HL-60 (cell line): ENCODE measurements around the gene SH3BP5L.
A peak's percentile ranks its signal among the peaks of the same experiment; 100 is the strongest.

ENCODE experiments used
- DNase-seq, 2 experiments: peaks; one replicate each; pipeline ENCODE4 v3.0.0-alpha.2; 2010 to 2020; ENCODE audit warnings: low read depth in 1 of 2, low spot score in 1 of 2
- H3K27ac ChIP-seq: fragments of 250-450 bp; sonication (Bioruptor Pico); replicated peaks from 2 replicates; pipeline ENCODE4 v1.5.1; 2020; ENCODE audit warnings: mild to moderate bottlenecking, moderate library complexity
- H3K27me3 ChIP-seq: fragments of 250-450 bp; sonication (Bioruptor Pico); 2 replicates; pipeline ENCODE4 v1.5.1; 2021; ENCODE audit warnings: mild to moderate bottlenecking, moderate library complexity; ENCODE audit not compliant: insufficient read depth, poor library complexity, severe bottlenecking
- H3K4me3 ChIP-seq: replicated peaks from 2 replicates; pipeline ENCODE4 v1.5.1; 2011; ENCODE audit warnings: mild to moderate bottlenecking, control low read depth, low read length; ENCODE audit not compliant: insufficient read depth
- GABPA ChIP-seq: IDR thresholded peaks from 2 replicates; pipeline ENCODE4 v1.6.1; 2012; ENCODE audit warnings: low read depth
- POLR2AphosphoS5 ChIP-seq: IDR thresholded peaks from 2 replicates; pipeline ENCODE4 v1.6.1; 2012; ENCODE audit warnings: low read depth
- SPI1 ChIP-seq: IDR thresholded peaks from 2 replicates; pipeline ENCODE4 v1.6.1; 2012; ENCODE audit warnings: low read depth, mild to moderate bottlenecking, borderline replicate concordance
- TF ChIP-seq, protein P1 (sequence below): IDR thresholded peaks from 2 replicates; pipeline ENCODE4 v1.6.1; 2012; ENCODE audit warnings: low read depth; ENCODE audit not compliant: insufficient replicate concordance
- TF ChIP-seq, protein P2 (sequence below): IDR thresholded peaks from one replicate; pipeline ENCODE4 v1.5.1; 2011; ENCODE audit warnings: low read length, control low read depth, inconsistent platforms; ENCODE audit not compliant: insufficient read depth

SH3BP5L gene

DNA sequence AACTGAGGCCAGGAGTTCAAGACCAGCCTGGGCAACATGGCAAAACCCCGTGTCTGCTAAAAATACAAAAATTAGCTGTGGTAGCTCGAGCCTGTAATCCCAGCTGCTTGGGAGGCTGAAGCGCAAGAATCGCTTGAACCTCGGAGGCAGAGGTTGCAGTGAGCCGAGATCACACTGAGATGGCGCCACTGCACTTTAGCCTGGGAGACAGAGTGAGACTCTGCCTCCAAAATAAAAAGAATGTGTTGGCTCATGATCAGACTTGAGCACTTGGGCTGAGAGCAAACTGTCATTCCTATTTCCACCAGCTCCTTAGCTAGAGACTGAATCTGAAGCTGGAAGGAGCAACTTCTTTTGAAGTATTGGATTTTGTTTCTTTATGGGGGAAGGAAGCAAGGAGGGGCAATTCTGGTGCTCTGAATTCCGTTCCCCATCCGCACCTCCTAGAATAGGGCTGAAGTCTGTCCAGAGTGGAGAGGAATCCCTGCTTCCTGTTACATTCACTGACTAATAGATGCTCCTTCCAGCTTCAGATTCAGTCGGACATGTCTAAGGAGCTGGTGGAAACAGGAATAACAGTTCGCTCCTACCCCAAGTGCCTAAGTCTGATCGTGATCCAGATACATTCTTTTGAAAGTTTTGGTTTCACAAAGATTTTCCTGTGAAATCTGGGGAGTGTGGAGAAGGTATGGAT, 16.1 kb upstream of the SH3BP5L start:
- no peak overlapping the region for H3K4me3 ChIP-seq

DNA sequence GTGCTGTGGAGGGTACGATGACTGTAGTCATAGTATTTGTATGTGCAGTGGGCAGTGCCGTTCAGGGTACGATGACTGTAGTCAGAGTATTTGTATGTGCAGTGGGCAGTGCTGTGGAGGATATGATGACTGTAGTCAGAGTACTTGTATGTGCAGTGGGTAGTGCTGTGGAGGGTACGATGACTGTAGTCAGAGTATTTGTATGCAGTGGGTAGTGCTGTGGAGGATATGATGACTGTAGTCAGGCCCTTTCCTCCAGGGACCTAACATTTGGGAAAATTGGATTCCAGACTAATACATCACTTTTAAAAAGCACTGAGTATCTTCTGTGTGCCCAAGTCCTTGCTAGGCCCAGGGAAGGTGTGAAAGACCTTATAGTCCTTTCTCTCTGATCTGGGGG, 15.2 kb upstream of the SH3BP5L start:
- H3K27ac ChIP-seq: no peak overlapping the region
- TF ChIP-seq, protein P1, sequence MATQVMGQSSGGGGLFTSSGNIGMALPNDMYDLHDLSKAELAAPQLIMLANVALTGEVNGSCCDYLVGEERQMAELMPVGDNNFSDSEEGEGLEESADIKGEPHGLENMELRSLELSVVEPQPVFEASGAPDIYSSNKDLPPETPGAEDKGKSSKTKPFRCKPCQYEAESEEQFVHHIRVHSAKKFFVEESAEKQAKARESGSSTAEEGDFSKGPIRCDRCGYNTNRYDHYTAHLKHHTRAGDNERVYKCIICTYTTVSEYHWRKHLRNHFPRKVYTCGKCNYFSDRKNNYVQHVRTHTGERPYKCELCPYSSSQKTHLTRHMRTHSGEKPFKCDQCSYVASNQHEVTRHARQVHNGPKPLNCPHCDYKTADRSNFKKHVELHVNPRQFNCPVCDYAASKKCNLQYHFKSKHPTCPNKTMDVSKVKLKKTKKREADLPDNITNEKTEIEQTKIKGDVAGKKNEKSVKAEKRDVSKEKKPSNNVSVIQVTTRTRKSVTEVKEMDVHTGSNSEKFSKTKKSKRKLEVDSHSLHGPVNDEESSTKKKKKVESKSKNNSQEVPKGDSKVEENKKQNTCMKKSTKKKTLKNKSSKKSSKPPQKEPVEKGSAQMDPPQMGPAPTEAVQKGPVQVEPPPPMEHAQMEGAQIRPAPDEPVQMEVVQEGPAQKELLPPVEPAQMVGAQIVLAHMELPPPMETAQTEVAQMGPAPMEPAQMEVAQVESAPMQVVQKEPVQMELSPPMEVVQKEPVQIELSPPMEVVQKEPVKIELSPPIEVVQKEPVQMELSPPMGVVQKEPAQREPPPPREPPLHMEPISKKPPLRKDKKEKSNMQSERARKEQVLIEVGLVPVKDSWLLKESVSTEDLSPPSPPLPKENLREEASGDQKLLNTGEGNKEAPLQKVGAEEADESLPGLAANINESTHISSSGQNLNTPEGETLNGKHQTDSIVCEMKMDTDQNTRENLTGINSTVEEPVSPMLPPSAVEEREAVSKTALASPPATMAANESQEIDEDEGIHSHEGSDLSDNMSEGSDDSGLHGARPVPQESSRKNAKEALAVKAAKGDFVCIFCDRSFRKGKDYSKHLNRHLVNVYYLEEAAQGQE: no peak
- TF ChIP-seq POLR2AphosphoS5 (no peak), GABPA (no peak), SPI1 (no peak)
- TF ChIP-seq, protein P2, sequence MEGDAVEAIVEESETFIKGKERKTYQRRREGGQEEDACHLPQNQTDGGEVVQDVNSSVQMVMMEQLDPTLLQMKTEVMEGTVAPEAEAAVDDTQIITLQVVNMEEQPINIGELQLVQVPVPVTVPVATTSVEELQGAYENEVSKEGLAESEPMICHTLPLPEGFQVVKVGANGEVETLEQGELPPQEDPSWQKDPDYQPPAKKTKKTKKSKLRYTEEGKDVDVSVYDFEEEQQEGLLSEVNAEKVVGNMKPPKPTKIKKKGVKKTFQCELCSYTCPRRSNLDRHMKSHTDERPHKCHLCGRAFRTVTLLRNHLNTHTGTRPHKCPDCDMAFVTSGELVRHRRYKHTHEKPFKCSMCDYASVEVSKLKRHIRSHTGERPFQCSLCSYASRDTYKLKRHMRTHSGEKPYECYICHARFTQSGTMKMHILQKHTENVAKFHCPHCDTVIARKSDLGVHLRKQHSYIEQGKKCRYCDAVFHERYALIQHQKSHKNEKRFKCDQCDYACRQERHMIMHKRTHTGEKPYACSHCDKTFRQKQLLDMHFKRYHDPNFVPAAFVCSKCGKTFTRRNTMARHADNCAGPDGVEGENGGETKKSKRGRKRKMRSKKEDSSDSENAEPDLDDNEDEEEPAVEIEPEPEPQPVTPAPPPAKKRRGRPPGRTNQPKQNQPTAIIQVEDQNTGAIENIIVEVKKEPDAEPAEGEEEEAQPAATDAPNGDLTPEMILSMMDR: no peak
- H3K27me3 ChIP-seq: no peaks in the 10 kb centered on the region
- no peak for DNase-seq
- H3K4me3 ChIP-seq: no peak overlapping the region

More for the DNA sequence above, 16.1 kb upstream of the SH3BP5L start:
- no peaks in the 10 kb centered on the region for H3K27me3 ChIP-seq
- H3K27ac ChIP-seq: no peak overlapping the region
- TF ChIP-seq, protein P2: peak; percentile 44
- TF ChIP-seq, protein P1: no peak
- DNase-seq: peak in 1 of 2 experiments; percentile 63

DNA sequence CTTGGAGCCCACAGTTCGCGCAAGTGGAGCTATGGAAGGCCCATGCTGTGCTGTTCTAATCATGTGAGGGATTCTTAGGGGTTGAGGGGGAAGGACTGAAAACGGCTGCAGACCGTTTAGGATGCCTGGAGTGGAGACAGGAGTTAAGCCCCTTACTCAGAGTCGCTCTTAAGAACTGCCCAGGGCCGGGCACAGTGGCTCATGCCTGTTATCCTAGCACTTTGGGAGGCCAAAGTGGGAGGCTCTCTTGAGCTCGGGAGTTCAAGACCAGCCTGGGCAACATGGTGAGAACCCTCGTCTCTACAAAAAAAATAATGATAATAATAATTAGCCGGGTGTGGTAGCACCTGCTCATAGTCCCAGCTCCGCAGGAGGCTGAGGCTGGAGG, 13.4 kb upstream of the SH3BP5L start:
- H3K27me3 ChIP-seq: no peaks in the 10 kb centered on the region
- TF ChIP-seq SPI1: no peak
- peak overlapping the region; percentile 90 for H3K4me3 ChIP-seq
- peak overlapping the region; percentile 97 for H3K27ac ChIP-seq
- no peak for DNase-seq

DNA sequence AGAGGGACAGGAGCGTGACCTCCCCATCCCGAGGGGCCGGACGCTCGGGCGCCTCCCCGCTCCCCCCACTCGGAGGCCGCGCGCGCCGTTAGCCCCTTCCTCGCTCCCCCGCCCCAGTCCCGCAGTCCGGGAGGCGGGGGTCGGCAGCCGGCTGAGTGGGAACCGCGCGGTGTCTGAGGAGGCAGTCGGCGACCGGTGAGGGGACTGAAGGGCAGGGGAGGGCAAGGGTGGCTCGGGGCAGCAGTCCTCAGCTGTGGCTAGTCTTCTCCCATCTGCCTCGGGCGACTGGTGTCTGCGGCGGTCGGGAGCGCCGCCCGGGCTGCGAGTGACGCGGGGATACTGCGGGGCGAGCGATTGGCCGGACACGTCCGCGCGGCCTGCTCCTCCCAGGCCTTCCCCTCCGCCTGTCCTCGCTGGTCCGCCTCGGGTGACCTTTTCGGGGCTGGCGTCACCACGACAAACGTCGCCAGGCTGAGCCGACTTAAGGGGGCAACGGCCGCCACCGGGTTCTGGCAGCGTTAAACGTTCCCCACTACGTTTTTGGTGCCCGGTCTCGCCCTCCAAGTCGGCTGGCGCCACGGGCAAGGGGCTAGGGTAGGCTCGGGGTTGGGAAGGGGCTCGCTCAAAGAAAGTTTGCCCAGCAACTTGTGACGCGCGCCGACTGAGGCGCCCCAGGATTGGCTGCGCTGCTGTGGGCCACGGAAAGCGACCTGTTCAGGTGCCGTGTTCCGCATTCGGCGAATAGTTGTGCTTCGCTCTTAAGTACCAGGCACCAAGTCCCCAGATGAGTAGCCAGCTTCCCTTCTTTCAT, 12.8 kb upstream of the SH3BP5L start:
- peak overlapping the region; percentile 97 for H3K27ac ChIP-seq
- H3K4me3 ChIP-seq: peak overlapping the region; percentile 90
- DNase-seq: peak; percentile 77 to 90
- H3K27me3 ChIP-seq: no peaks in the 10 kb centered on the region
- TF ChIP-seq SPI1: peak; percentile 54; the same call in 1 of the 2 replicates
- TF ChIP-seq, protein P2: no peak
- peak; percentile 58 for TF ChIP-seq POLR2AphosphoS5
- TF ChIP-seq, protein P1: peak; percentile 62
